Keratinocyte (primary cell): ENCODE measurements around the gene KLHL42.

ENCODE experiments used
- EZH2 ChIP-seq: IDR thresholded peaks from one replicate; pipeline ENCODE4 v1.6.1; 2012; ENCODE audit warnings: inconsistent platforms, mild to moderate bottlenecking, low read length, moderate library complexity
- TF ChIP-seq, protein P1 (sequence below), 3 experiments: IDR thresholded peaks in 1 of 3; conservative IDR thresholded peaks in 1 of 3; optimal IDR thresholded peaks in 1 of 3; 2 replicates in 2 of 3; 3 replicates in 1 of 3; pipeline versions ENCODE3 to v1.5.1; 2011; ENCODE audit warnings: low read length in 3 of 3, mild to moderate bottlenecking in 3 of 3, moderate library complexity in 2 of 3, control low read depth in 1 of 3, inconsistent platforms in 1 of 3; ENCODE audit not compliant: insufficient read depth in 2 of 3; ENCODE audit errors: extremely low read depth in 1 of 3

DNA sequence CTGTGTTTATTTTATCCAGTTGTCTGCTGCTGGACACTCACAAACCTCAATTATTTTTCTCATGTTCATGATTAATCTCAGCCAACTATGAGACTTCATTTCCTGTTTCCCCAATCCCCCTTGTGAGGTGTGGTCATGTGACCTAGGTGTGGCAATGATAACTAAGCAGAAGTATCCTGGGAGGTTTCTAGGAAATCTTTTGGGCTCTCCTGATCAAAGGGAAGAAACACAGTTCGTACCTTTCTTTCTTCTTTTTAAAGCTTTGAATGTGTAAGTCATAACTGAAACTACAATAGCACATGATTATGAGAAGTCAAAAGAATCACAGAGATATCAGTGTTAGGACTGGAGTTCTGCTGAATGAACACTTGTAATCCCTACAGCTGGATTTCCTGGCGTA, 34.4 kb downstream of the KLHL42 start:
- TF ChIP-seq, protein P1, sequence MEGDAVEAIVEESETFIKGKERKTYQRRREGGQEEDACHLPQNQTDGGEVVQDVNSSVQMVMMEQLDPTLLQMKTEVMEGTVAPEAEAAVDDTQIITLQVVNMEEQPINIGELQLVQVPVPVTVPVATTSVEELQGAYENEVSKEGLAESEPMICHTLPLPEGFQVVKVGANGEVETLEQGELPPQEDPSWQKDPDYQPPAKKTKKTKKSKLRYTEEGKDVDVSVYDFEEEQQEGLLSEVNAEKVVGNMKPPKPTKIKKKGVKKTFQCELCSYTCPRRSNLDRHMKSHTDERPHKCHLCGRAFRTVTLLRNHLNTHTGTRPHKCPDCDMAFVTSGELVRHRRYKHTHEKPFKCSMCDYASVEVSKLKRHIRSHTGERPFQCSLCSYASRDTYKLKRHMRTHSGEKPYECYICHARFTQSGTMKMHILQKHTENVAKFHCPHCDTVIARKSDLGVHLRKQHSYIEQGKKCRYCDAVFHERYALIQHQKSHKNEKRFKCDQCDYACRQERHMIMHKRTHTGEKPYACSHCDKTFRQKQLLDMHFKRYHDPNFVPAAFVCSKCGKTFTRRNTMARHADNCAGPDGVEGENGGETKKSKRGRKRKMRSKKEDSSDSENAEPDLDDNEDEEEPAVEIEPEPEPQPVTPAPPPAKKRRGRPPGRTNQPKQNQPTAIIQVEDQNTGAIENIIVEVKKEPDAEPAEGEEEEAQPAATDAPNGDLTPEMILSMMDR (optimal IDR thresholded peaks at IDR 0.05 in 1 of 3, IDR thresholded peaks at IDR 0.05 in 1 of 3, conservative IDR thresholded peaks at IDR 0.05 in 1 of 3; ENCODE audit: extremely low read depth in 1 of 3, insufficient read depth in 2 of 3, low read length in 3 of 3) = no peak
- no peak for TF ChIP-seq EZH2
